KMS-11 (cell line): ENCODE data around the gene FDX1.

Experiments used
- H2AFZ ChIP-seq: fragments of 200-600 bp; sonication (generic); 2 replicates; pipeline ENCODE4 v1.6.1; 2016; ENCODE audit warnings: antibody characterized with exemption, mixed run types, low read depth
- H3K27ac ChIP-seq: fragments of 200-600 bp; sonication (generic); 2 replicates; pipeline ENCODE4 v1.6.1; 2016; ENCODE audit warnings: mild to moderate bottlenecking, mixed run types
- H3K27me3 ChIP-seq: fragments of 200-600 bp; sonication (generic); 2 replicates; pipeline ENCODE4 v1.6.1; 2017; ENCODE audit warnings: mild to moderate bottlenecking, low read depth, mixed run types, moderate library complexity; ENCODE audit not compliant: insufficient read depth
- H3K36me3 ChIP-seq: fragments of 200-600 bp; sonication (generic); 2 replicates; pipeline ENCODE4 v1.6.1; 2017; ENCODE audit warnings: mild to moderate bottlenecking, mixed run types; ENCODE audit not compliant: insufficient read depth
- H3K4me1 ChIP-seq: fragments of 200-600 bp; sonication (generic); 2 replicates; pipeline ENCODE4 v1.6.1; 2016; ENCODE audit warnings: mild to moderate bottlenecking, low read depth, mixed run types; ENCODE audit not compliant: poor library complexity, severe bottlenecking
- H3K4me2 ChIP-seq: fragments of 200-600 bp; sonication (generic); 2 replicates; pipeline ENCODE4 v1.7.0; 2016; ENCODE audit warnings: mild to moderate bottlenecking, mixed run types
- H3K4me3 ChIP-seq: fragments of 200-600 bp; sonication (generic); IDR thresholded peaks from 2 replicates; pipeline ENCODE4 v1.6.1; 2017; ENCODE audit warnings: low read depth, low read length, mixed read lengths; ENCODE audit not compliant: insufficient read depth
- H3K79me2 ChIP-seq: fragments of 200-600 bp; sonication (generic); 2 replicates; pipeline ENCODE4 v1.6.1; 2016; ENCODE audit warnings: low read depth, mixed run types; ENCODE audit not compliant: insufficient read depth
- H3K9ac ChIP-seq: fragments of 200-600 bp; sonication (generic); 2 replicates; pipeline ENCODE4 v1.6.1; 2016; ENCODE audit warnings: mild to moderate bottlenecking, mixed run types
- H4K20me1 ChIP-seq: fragments of 200-600 bp; sonication (generic); 2 replicates; pipeline ENCODE4 v1.6.1; 2016; ENCODE audit warnings: mild to moderate bottlenecking, mixed run types; ENCODE audit not compliant: insufficient read depth
- TF ChIP-seq, protein P1 (sequence below): fragments of 200-600 bp; sonication (generic); conservative IDR thresholded peaks from 2 replicates; pipeline ENCODE4 v1.6.1; 2017; ENCODE audit warnings: low read depth, mild to moderate bottlenecking, antibody characterized with exemption, low read length, moderate library complexity, mixed read lengths

FDX1 gene

DNA sequence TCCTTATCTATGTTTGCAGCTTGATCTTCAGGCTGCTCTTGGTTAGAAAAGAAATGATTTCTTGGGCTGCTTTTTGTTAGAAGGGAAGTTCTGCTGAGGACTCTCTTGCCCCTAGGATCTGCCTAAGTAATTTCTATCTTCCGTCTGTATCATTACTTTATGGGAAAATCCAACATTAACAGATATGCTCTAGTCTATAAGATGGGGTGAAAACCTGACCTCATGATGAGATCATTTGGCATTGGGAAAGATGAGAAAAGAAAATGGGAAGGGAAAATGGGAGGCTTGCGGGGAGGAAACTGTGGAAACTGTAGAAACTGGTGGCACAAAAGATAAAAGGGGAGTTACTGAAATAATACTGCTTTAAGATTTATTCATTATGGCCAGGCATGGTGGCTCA is 63.6 kb downstream of the FDX1 start:
- H3K36me3 ChIP-seq: no peaks in the 10 kb centered on the region
- H3K4me2 ChIP-seq: no peak overlapping the region
- no peak overlapping the region for H2AFZ ChIP-seq
- no peak overlapping the region for H3K9ac ChIP-seq
- H3K27ac ChIP-seq: no peak overlapping the region
- H3K4me3 ChIP-seq: no peak overlapping the region
- no peaks in the 10 kb centered on the region for H3K79me2 ChIP-seq
- TF ChIP-seq, protein P1, sequence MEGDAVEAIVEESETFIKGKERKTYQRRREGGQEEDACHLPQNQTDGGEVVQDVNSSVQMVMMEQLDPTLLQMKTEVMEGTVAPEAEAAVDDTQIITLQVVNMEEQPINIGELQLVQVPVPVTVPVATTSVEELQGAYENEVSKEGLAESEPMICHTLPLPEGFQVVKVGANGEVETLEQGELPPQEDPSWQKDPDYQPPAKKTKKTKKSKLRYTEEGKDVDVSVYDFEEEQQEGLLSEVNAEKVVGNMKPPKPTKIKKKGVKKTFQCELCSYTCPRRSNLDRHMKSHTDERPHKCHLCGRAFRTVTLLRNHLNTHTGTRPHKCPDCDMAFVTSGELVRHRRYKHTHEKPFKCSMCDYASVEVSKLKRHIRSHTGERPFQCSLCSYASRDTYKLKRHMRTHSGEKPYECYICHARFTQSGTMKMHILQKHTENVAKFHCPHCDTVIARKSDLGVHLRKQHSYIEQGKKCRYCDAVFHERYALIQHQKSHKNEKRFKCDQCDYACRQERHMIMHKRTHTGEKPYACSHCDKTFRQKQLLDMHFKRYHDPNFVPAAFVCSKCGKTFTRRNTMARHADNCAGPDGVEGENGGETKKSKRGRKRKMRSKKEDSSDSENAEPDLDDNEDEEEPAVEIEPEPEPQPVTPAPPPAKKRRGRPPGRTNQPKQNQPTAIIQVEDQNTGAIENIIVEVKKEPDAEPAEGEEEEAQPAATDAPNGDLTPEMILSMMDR: no peak
- H3K27me3 ChIP-seq: no peaks in the 10 kb centered on the region
- H3K4me1 ChIP-seq: no peaks in the 10 kb centered on the region
- no peaks in the 10 kb centered on the region for H4K20me1 ChIP-seq

DNA sequence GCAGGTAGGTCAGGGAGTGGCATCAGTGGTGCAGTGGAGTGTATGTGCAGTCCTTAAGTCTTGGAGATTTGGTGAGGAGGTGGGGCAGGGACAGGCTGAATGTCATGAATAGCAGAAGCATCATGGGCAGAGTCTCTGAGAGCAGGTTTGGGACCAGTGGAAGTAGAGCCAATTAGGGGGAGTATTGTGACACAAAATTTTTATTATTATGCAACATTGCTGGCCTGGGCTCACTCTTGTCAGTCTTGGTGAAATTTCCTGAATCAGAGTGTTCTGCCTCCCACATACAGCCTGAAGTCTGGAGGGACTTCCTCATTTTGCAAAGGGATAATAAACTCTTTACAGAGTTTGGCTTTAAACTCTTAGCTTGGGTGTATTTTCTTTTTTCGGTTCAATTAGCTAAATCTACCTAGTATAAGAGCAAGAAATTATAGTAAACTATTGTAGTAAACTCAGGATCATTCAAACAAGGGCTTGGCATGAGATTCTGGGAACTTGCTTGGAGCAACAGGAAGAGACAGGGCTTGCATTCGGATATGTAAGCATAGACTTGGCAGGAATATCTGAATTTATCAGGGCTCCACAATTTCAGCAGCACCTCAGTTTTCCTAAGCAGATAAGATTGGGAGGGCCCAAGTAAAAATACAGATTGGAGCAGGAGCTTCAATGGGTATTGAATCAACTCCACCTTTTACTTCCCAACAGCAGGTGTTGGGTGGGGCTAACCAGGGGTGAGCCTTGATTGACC is 67.7 kb downstream of the FDX1 start:
- Histone ChIP-seq H3K9ac (no peak overlapping the region), H3K27me3 (no peaks in the 10 kb centered on the region), H3K27ac (no peak overlapping the region), H3K4me2 (no peak overlapping the region), H3K79me2 (no peaks in the 10 kb centered on the region), H2AFZ (no peak overlapping the region), H3K4me3 (no peak overlapping the region), H3K36me3 (no peaks in the 10 kb centered on the region), H3K4me1 (no peaks in the 10 kb centered on the region), H4K20me1 (no peaks in the 10 kb centered on the region)
- TF ChIP-seq, protein P1: no peak

DNA sequence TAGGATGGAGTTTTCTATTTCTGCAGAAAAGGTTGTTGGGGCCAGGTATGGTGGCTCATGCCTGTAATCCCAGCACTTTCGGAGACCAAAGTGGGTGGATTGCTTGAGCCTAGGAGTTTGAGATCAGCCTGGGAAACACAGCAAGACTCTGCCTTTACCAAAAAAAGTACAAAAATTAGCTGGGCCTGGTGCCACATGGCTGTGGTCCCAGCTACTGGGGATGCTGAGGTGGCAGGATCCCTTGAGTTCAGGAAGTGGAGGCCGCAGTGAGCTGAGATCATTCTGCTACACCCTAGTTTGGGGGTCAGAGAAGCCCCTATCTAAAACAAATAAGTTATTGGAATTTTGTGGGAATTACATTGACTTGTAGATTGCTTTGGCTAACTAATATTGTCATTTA is 71.7 kb downstream of the FDX1 start:
- no peaks in the 10 kb centered on the region for H3K36me3 ChIP-seq
- H3K27ac ChIP-seq: no peak overlapping the region
- no peaks in the 10 kb centered on the region for H3K79me2 ChIP-seq
- H4K20me1 ChIP-seq: no peaks in the 10 kb centered on the region
- no peak overlapping the region for H3K4me2 ChIP-seq
- no peaks in the 10 kb centered on the region for H3K4me1 ChIP-seq
- TF ChIP-seq, protein P1: no peak
- H3K27me3 ChIP-seq: no peaks in the 10 kb centered on the region
- H3K4me3 ChIP-seq: no peak overlapping the region
- H2AFZ ChIP-seq: no peak overlapping the region
- no peak overlapping the region for H3K9ac ChIP-seq

DNA sequence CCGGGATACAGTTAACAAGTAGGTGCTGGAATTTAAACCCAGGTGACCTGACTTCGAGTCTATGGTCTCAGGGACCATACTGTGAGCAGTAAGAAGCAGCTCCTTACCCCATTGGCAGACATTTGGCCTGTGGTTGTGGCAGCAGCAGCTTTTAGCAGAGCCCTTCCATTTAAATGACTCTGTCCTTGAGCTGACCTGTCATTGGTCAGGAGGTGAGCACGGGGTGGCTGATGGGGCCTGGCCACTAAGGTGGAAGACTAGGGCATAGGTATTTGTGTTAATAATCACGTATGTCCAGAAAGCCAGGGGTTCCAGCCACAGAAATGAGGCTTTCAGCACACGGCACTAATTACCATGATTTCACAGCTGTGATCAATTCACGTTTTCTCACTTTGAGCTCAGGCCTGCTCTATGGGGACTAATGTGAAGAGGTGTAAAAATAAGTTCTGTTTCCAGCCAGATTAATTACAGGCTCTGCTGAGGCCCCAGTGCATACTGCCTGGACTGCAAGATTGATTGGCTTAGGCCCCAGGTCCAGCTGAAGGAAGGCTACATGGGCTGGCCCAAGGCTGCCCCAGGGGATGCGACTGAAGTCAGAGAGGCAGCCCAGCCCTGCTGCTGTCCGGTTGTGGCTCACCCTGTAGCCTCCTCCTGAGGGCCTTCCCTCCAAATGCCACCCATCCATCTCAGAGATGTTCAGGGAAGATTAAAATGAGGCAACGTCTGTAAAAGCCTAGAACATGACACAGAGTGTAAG is 76.0 kb downstream of the FDX1 start:
- H3K4me3 ChIP-seq: no peak overlapping the region
- H3K36me3 ChIP-seq: no peaks in the 10 kb centered on the region
- H3K27me3 ChIP-seq: no peaks in the 10 kb centered on the region
- H3K4me1 ChIP-seq: no peaks in the 10 kb centered on the region
- no peak overlapping the region for H3K9ac ChIP-seq
- H3K4me2 ChIP-seq: no peak overlapping the region
- no peak overlapping the region for H3K27ac ChIP-seq
- H3K79me2 ChIP-seq: no peaks in the 10 kb centered on the region
- no peak overlapping the region for H2AFZ ChIP-seq
- TF ChIP-seq, protein P1: no peak
- no peaks in the 10 kb centered on the region for H4K20me1 ChIP-seq
